Mammary epithelial cell (primary cell): ENCODE data around the gene NCOA1.

Source experiments
- EZH2 ChIP-seq: IDR thresholded peaks from 2 replicates; pipeline ENCODE4 v1.6.1; 2012; ENCODE audit warnings: low read length, inconsistent platforms, borderline replicate concordance
- TF ChIP-seq, protein P1 (sequence below), 2 donors: IDR thresholded peaks in 1 of 2; conservative IDR thresholded peaks in 1 of 2; 2 replicates each; pipeline ENCODE4 v1.5.1; 2011 to 2012; ENCODE audit warnings: inconsistent platforms in 2 of 2, low read length in 2 of 2, mild to moderate bottlenecking in 2 of 2, control low read depth in 1 of 2, low read depth in 1 of 2; ENCODE audit not compliant: insufficient read depth in 1 of 2; ENCODE audit errors: extremely low read depth in 1 of 2

DNA sequence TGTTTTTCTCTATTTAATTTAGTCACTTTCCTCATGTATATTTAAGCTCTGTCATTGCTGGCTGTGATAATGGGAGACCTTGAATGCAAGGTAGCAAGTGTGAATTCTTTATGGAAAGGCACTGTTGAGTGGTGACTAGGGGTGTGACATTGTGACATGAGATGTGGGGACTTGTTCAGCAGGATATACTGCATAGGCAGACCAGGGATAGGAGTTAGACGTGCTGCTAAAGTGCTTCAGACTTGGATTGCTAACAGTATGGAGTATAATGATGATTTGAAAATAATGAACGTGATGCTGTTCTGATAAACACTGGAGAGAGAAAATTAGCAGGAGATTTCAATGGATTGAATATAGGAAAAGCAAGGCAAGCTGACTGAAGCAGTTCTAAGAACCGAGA is 135.1 kb downstream of the NCOA1 start:
- TF ChIP-seq, protein P1, sequence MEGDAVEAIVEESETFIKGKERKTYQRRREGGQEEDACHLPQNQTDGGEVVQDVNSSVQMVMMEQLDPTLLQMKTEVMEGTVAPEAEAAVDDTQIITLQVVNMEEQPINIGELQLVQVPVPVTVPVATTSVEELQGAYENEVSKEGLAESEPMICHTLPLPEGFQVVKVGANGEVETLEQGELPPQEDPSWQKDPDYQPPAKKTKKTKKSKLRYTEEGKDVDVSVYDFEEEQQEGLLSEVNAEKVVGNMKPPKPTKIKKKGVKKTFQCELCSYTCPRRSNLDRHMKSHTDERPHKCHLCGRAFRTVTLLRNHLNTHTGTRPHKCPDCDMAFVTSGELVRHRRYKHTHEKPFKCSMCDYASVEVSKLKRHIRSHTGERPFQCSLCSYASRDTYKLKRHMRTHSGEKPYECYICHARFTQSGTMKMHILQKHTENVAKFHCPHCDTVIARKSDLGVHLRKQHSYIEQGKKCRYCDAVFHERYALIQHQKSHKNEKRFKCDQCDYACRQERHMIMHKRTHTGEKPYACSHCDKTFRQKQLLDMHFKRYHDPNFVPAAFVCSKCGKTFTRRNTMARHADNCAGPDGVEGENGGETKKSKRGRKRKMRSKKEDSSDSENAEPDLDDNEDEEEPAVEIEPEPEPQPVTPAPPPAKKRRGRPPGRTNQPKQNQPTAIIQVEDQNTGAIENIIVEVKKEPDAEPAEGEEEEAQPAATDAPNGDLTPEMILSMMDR (conservative IDR thresholded peaks at IDR 0.05 in 1 of 2, IDR thresholded peaks at IDR 0.05 in 1 of 2; ENCODE audit: extremely low read depth in 1 of 2, insufficient read depth in 1 of 2, low read depth in 1 of 2, low read length in 2 of 2), result no peak
- TF ChIP-seq EZH2, result no peak
